HCT116 (cell line): Measurements from ENCODE around the gene POGLUT2. TPM values are rescaled to one million over a fixed set of nuclear protein-coding genes. Genes with fewer than 3 reads are reported as not detected.

Experiments used
- ATAC-seq: fragments of 200-7000 bp; cut with Tn5 transposase; 2 replicates; pipeline ENCODE4 v1.9.1; 2020; ENCODE audit warnings: mild to moderate bottlenecking, moderate library complexity
- BruUV-seq: library from RNA; stranded (reverse); fragments of 400-500 nt; replicated peaks from 2 replicates; lab custom pipeline; 2021; lab: Mats Ljungman, UMichigan
- CTCF ChIA-PET: fragments of 300-600 bp; sonication (Branson Sonifier 250); formaldehyde crosslinking; loops from one replicate; lab custom pipeline; 2021; ENCODE audit warnings: antibody characterized with exemption; lab: Charles Lee
- POLR2A ChIA-PET: fragments of 300-600, 350-600 bp; sonication (Branson Sonifier 250); formaldehyde crosslinking; loops from one replicate; lab custom pipeline; 2021; ENCODE audit warnings: antibody characterized with exemption; lab: Charles Lee
- RAD21 ChIA-PET, 2 experiments: fragments of 300-600 bp; sonication (Branson Sonifier 250); formaldehyde crosslinking; loops; one replicate each; lab custom pipeline; 2023; ENCODE audit warnings: low total read pairs in 2 of 2; ENCODE audit not compliant: uncharacterized antibody in 2 of 2, unreplicated experiment in 2 of 2, low non-redundant PET in 1 of 2; lab: Charles Lee
- DNase-seq: peaks from one replicate; pipeline ENCODE4 v3.0.0-alpha.2; 2010; ENCODE audit warnings: low read depth, low spot score
- H2AFZ ChIP-seq: fragments of 200-600 bp; shearing (Covaris generic), sonication (generic); 2 replicates; pipeline ENCODE4 v1.6.1; 2017; ENCODE audit warnings: low read depth, mixed run types, mixed read lengths, antibody characterized with exemption, low read length; ENCODE audit not compliant: poor library complexity, severe bottlenecking
- H3K27ac ChIP-seq: 2 replicates; pipeline ENCODE4 v1.5.1; 2012; ENCODE audit warnings: low read depth, low read length
- H3K27me3 ChIP-seq: fragments of 200-600 bp; sonication (generic); 2 replicates; pipeline ENCODE4 v1.6.1; 2016; ENCODE audit warnings: mixed run types, low read length, mixed read lengths; ENCODE audit not compliant: insufficient read depth
- H3K36me3 ChIP-seq, 2 experiments: fragments of 200-500 bp in 1 of 2; fragments of 200-600 bp in 1 of 2; sonication (Bioruptor generic) in 1 of 2; sonication (generic) in 1 of 2; 2 replicates each; pipeline versions ENCODE4 v1.5.1 to v1.6.1; 2014 to 2016; ENCODE audit warnings: low read length in 2 of 2, inconsistent platforms in 1 of 2, mixed read lengths in 1 of 2, mixed run types in 1 of 2; ENCODE audit not compliant: insufficient read depth in 2 of 2, control insufficient read depth in 1 of 2
- H3K4me1 ChIP-seq, 2 experiments: fragments of 200-600 bp in 1 of 2; sonication (generic) in 1 of 2; 2 replicates each; pipeline versions ENCODE4 v1.5.1 to v1.6.1; 2012 to 2017; ENCODE audit warnings: low read length in 2 of 2, inconsistent platforms in 1 of 2, mild to moderate bottlenecking in 1 of 2, mixed read lengths in 1 of 2, mixed run types in 1 of 2, moderate library complexity in 1 of 2; ENCODE audit not compliant: insufficient read depth in 2 of 2, control insufficient read depth in 1 of 2
- H3K4me2 ChIP-seq: fragments of 200-600 bp; sonication (generic); 2 replicates; pipeline ENCODE4 v1.6.1; 2017; ENCODE audit warnings: mixed run types, low read length, mixed read lengths
- H3K4me3 ChIP-seq, 2 experiments: fragments of 200-600 bp in 1 of 2; sonication (generic) in 1 of 2; replicated peaks in 1 of 2; 2 replicates each; pipeline ENCODE4 v1.5.1; 2011 to 2016; ENCODE audit warnings: low read length in 2 of 2, control low read depth in 1 of 2, low read depth in 1 of 2, mild to moderate bottlenecking in 1 of 2, mixed read lengths in 1 of 2, mixed run types in 1 of 2
- H3K79me2 ChIP-seq: fragments of 200-600 bp; sonication (generic); 2 replicates; pipeline ENCODE4 v1.6.1; 2017; ENCODE audit warnings: mild to moderate bottlenecking, mixed run types, low read length, moderate library complexity, mixed read lengths; ENCODE audit not compliant: insufficient read depth
- H3K9ac ChIP-seq: fragments of 200-600 bp; sonication (generic); 2 replicates; pipeline ENCODE4 v1.6.1; 2016; ENCODE audit warnings: low read length, mixed read lengths
- H3K9me2 ChIP-seq: fragments of 200-600 bp; sonication (generic), shearing (Covaris generic); 2 replicates; pipeline ENCODE4 v1.6.1; 2017; ENCODE audit warnings: mixed run types, mild to moderate bottlenecking, moderate library complexity; ENCODE audit not compliant: insufficient read depth
- H3K9me3 ChIP-seq, 2 experiments: fragments of 200-500 bp in 1 of 2; fragments of 200-600 bp in 1 of 2; sonication (Bioruptor generic) in 1 of 2; sonication (generic) in 1 of 2; 2 replicates each; pipeline ENCODE4 v1.6.1; 2014 to 2017; ENCODE audit warnings: low read length in 2 of 2, mixed read lengths in 2 of 2, inconsistent platforms in 1 of 2, low read depth in 1 of 2, mild to moderate bottlenecking in 1 of 2, mixed run types in 1 of 2, moderate library complexity in 1 of 2; ENCODE audit not compliant: control insufficient read depth in 1 of 2, insufficient read depth in 1 of 2
- H4K20me1 ChIP-seq: fragments of 200-600 bp; sonication (generic), shearing (Covaris generic); 2 replicates; pipeline ENCODE4 v1.6.1; 2017; ENCODE audit warnings: mixed run types, mild to moderate bottlenecking, moderate library complexity; ENCODE audit not compliant: insufficient read depth
- CEBPB ChIP-seq: IDR thresholded peaks from 2 replicates; pipeline ENCODE4 v1.6.1; 2012; ENCODE audit warnings: low read depth
- EGR1 ChIP-seq: IDR thresholded peaks from 2 replicates; pipeline ENCODE4 v1.6.1; 2012; ENCODE audit warnings: low read depth
- ELF1 ChIP-seq: IDR thresholded peaks from 2 replicates; pipeline ENCODE4 v1.6.1; 2012; ENCODE audit warnings: low read depth, borderline replicate concordance
- FOSL1 ChIP-seq: IDR thresholded peaks from 2 replicates; pipeline ENCODE4 v1.6.1; 2012; ENCODE audit warnings: low read depth
- JUND ChIP-seq: IDR thresholded peaks from 2 replicates; pipeline ENCODE4 v1.6.1; 2012
- SIN3A ChIP-seq: IDR thresholded peaks from 2 replicates; pipeline ENCODE4 v1.6.1; 2012; ENCODE audit warnings: low read depth
- SP1 ChIP-seq: IDR thresholded peaks from 2 replicates; pipeline ENCODE4 v1.6.1; 2012; ENCODE audit warnings: low read depth
- SRF ChIP-seq: IDR thresholded peaks from 2 replicates; pipeline ENCODE4 v1.6.1; 2012; ENCODE audit warnings: low read depth
- TCF7L2 ChIP-seq: IDR thresholded peaks from 2 replicates; pipeline ENCODE4 v1.7.0; 2011; ENCODE audit warnings: borderline replicate concordance, inconsistent platforms; ENCODE audit not compliant: insufficient read depth, insufficient read length; ENCODE audit errors: extremely low read depth
- YY1 ChIP-seq: IDR thresholded peaks from 2 replicates; pipeline ENCODE4 v1.6.1; 2011; ENCODE audit warnings: low read length, low read depth, moderate library complexity, mild to moderate bottlenecking; ENCODE audit not compliant: insufficient replicate concordance; ENCODE audit errors: extremely low read depth
- ZFX ChIP-seq: fragments of 450-650 bp; IDR thresholded peaks from 2 replicates; pipeline ENCODE4 v1.6.1; 2017
- ZNF274 ChIP-seq: fragments of 200-500 bp; sonication (Bioruptor generic); IDR thresholded peaks from 2 replicates; pipeline ENCODE4 v1.6.1; 2014; ENCODE audit warnings: mild to moderate bottlenecking, low read depth, low read length, inconsistent platforms
- intact Hi-C: fragments of 100-400 bp; cut with micrococcal nuclease; formaldehyde crosslinking; loops from 2 replicates; pipeline ENCODE4 v1.10.0; 2022
- total RNA-seq: library from RNA; stranded (reverse); gene quantifications from one replicate; pipeline ENCODE4 v1.2.1, GENCODE V29; 2021; ENCODE audit not compliant: unreplicated experiment
- TF ChIP-seq, protein P1 (sequence below): IDR thresholded peaks from 2 replicates; pipeline ENCODE4 v1.6.1; 2011; ENCODE audit warnings: mild to moderate bottlenecking, low read length, moderate library complexity; ENCODE audit not compliant: insufficient replicate concordance; ENCODE audit errors: extremely low read depth
- TF ChIP-seq, protein P2 (sequence below), 3 experiments: fragments of 200-600 bp in 1 of 3; sonication (generic) in 1 of 3; IDR thresholded peaks in 2 of 3; conservative IDR thresholded peaks in 1 of 3; 2 replicates each; pipeline ENCODE4 v1.5.1; 2012 to 2017; ENCODE audit warnings: low read depth in 2 of 3, low read length in 2 of 3, antibody characterized with exemption in 1 of 3, borderline replicate concordance in 1 of 3, control low read depth in 1 of 3, mild to moderate bottlenecking in 1 of 3, mixed read lengths in 1 of 3, mixed run types in 1 of 3, moderate library complexity in 1 of 3; ENCODE audit not compliant: insufficient read depth in 1 of 3
- TF ChIP-seq, protein P3 (sequence below): IDR thresholded peaks from 2 replicates; pipeline ENCODE4 v1.6.1; 2012

Gene POGLUT2
- total RNA-seq, 1 experiment from 2014 or later, result 4.8 TPM

DNA sequence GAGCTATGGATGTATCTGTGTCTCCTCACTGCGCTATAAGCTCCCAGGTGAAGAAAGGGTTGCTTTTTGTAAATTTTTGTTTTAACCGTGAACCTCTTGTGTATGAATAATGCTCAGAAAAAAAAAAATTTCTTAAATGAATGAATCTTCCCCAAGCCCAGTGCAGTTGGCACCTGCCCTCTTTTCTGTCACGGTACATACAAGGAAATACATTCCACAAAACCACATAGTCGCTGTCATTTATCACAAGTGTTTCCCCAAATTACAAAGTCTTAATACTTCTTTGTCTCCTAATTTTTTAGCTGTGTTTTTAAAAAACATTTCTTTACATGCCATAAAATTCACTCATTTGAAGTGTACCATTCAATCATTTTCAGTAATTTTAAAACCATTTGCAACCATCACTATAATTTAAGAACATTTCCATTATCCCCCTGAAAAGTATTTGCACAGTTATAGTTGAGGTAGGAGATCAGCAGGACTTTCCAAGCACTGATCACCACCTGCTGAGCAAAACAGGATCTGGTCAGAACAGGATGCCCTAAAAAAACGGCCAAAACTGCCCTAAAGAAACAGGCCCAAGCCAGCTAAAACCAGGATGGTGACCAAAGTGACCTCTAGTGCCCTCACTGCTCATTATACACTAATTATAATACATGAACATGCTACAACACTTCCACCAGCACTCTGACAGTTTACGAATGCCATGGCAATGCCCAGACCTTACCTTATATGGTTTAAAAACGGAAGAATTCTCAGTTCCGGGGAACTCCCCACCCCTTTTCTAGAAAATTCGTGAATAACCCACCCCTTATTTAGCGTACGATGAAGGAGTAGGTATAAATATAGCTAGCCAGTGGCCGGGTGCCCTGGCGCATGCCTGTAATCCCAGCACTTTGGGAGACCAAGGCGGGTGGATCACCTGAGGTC lies 23.9 kb downstream of the POGLUT2 start:
- no peak for TF ChIP-seq TCF7L2
- TF ChIP-seq JUND, result no peak
- TF ChIP-seq ELF1, result no peak
- TF ChIP-seq SP1, result no peak
- no peak for TF ChIP-seq FOSL1
- TF ChIP-seq CEBPB, result no peak
- TF ChIP-seq, protein P1, sequence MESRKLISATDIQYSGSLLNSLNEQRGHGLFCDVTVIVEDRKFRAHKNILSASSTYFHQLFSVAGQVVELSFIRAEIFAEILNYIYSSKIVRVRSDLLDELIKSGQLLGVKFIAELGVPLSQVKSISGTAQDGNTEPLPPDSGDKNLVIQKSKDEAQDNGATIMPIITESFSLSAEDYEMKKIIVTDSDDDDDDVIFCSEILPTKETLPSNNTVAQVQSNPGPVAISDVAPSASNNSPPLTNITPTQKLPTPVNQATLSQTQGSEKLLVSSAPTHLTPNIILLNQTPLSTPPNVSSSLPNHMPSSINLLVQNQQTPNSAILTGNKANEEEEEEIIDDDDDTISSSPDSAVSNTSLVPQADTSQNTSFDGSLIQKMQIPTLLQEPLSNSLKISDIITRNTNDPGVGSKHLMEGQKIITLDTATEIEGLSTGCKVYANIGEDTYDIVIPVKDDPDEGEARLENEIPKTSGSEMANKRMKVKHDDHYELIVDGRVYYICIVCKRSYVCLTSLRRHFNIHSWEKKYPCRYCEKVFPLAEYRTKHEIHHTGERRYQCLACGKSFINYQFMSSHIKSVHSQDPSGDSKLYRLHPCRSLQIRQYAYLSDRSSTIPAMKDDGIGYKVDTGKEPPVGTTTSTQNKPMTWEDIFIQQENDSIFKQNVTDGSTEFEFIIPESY, result no peak
- TF ChIP-seq, protein P2, sequence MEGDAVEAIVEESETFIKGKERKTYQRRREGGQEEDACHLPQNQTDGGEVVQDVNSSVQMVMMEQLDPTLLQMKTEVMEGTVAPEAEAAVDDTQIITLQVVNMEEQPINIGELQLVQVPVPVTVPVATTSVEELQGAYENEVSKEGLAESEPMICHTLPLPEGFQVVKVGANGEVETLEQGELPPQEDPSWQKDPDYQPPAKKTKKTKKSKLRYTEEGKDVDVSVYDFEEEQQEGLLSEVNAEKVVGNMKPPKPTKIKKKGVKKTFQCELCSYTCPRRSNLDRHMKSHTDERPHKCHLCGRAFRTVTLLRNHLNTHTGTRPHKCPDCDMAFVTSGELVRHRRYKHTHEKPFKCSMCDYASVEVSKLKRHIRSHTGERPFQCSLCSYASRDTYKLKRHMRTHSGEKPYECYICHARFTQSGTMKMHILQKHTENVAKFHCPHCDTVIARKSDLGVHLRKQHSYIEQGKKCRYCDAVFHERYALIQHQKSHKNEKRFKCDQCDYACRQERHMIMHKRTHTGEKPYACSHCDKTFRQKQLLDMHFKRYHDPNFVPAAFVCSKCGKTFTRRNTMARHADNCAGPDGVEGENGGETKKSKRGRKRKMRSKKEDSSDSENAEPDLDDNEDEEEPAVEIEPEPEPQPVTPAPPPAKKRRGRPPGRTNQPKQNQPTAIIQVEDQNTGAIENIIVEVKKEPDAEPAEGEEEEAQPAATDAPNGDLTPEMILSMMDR (IDR thresholded peaks at IDR 0.05 in 2 of 3, conservative IDR thresholded peaks at IDR 0.05 in 1 of 3; ENCODE audit: borderline replicate concordance in 1 of 3, insufficient read depth in 1 of 3, low read depth in 2 of 3, low read length in 2 of 3), result no peak
- TF ChIP-seq EGR1, result no peak
- TF ChIP-seq SRF, result no peak
- TF ChIP-seq YY1, result no peak
- no peak for TF ChIP-seq ZFX
- no peak for TF ChIP-seq SIN3A
- TF ChIP-seq, protein P3, sequence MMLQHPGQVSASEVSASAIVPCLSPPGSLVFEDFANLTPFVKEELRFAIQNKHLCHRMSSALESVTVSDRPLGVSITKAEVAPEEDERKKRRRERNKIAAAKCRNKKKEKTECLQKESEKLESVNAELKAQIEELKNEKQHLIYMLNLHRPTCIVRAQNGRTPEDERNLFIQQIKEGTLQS, result no peak
- no peak for TF ChIP-seq ZNF274
- ChIA-PET POLR2A (interaction anchor here (1.0 kb wide), 1 partner anchor 36 kb away, joined by 3 read pairs; no protein-coding TSS in a partner anchor), RAD21 (no interaction called here), CTCF (interaction anchor here (2.0 kb wide), 1 partner anchor 72 kb away, joined by 4 read pairs; no protein-coding TSS in a partner anchor)
- DNase-seq (no peak), ATAC-seq (no peak)
- 0 out of 4 replicates have a peak, but pooled peaks cover 0 to 3% of the 10 kb centered on the region in 2 experiments for H3K36me3 ChIP-seq
- no peaks in the 10 kb centered on the region for H3K27me3 ChIP-seq
- H3K9me3 ChIP-seq, result no peaks in the 10 kb centered on the region
- peaks cover 20% of the 10 kb centered on the region for H3K79me2 ChIP-seq
- intact Hi-C loops, result no loop called here
- no peak overlapping the region for H3K4me3 ChIP-seq
- peak overlapping the region; percentile 96; the same call in 1 of the 2 replicates for H3K4me2 ChIP-seq
- no peak overlapping the region for H3K9ac ChIP-seq
- no TSS peak for BruUV-seq
- H2AFZ ChIP-seq, result no peak overlapping the region
- no peaks in the 10 kb centered on the region for H3K9me2 ChIP-seq
- no peak overlapping the region for H3K27ac ChIP-seq
- H3K4me1 ChIP-seq, result peaks cover 0 to 25% of the 10 kb centered on the region in 2 experiments; a peak in 2 of 4 replicates
- H4K20me1 ChIP-seq, result no peaks in the 10 kb centered on the region
